GF-D8 (cell line): Measurements from ENCODE around the gene IL36RN.

Experiments
- DNase-seq: peaks from one replicate; lab custom pipeline; 2025; lab: John Stamatoyannopoulos, UW

The IL36RN gene

DNA sequence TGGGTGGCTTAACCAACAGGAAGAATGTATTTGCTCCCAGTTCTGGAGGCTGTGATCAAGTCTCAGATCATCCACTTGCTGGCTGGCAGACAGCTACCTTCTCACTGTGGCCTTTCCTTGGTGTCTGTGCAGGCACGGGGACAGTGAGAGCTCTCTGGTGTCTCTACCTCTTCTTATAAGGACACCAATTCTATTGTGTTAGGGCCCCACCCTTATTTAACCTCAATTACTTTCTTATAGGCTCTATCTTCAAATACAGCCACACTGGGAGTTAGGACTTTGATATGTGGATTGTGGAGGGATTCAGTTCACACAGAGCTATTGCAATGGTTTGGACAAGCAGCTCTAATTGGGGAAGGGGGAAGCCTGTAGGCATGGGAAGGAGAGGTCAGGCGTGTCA is 43.1 kb downstream of the IL36RN start:
- no peak for DNase-seq

GRCh38 chr2:113103277-113103676 is 44.3 kb downstream of the IL36RN start:
- no peak for DNase-seq

GRCh38 chr2:113104054-113104611 is 45.1 kb downstream of the IL36RN start:
- DNase-seq: no peak

GRCh38 chr2:113105047-113105785 is 46.2 kb downstream of the IL36RN start:
- DNase-seq: no peak

DNA sequence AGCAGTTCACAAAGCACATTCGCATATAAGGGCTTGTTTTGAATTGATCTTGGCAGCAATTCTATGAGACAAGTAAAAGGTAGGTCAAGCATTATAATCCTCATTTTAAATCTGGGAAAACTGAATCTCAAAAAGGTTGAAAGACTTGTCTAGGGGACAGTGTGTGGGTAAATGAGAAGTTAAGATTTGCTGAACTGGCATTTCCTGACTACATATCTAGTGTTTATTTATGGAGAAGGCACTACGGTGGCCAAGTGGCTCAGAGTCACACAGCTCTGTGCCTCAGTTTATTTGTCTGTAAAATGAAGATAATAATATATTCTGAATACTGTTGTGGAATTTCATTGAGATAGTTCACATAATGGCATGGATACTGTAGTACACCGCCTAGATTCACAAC is 52.1 kb downstream of the IL36RN start:
- no peak for DNase-seq

DNA sequence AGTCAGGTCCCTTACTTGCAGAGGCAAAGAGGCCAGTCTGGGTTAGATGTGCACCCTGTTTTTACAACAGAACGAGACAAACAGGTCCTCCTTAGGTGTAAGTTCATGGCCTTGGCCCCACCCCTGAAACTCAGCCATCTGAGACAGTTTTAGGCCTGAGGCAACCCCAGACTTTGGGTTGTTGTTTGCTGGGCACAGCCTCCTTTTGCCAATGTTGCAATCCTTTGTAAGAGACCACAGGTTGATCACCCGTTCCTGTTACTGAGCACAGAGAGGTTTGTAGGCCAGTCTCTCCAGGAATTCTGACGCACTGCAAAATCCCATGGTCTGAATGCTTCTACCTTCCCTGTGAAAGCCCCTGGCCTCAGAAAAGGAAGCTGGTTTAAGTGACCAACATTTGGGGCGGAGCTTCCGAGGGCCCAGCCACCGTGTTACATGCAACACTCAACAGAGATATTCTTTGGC is 52.9 kb downstream of the IL36RN start:
- DNase-seq: peak; percentile 7

DNA sequence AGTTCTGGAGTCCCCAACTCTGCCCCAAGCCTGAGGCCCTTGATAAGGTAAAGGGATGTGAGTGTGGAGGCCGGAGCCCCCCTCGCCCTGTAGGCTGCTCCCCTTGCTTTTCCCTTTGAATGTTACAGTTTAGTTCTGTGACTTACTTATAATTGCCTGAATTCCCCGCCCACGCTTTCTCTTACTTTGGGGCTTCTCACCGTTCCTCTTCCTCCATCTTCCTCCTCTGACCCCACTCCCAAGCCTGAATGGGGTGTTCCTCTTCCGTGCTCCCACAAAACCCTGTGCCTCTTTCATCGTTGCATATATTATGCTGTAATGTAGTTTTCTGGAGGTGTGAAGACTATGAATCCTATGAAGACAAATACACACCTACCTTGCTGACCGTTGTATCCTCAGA is 53.4 kb downstream of the IL36RN start:
- no peak for DNase-seq

- no peak for DNase-seq
Observed at GRCh38 chr2:113112871-113113270, 53.9 kb downstream of the IL36RN start.

- DNase-seq: no peak
Observed at GRCh38 chr2:113113807-113114206, 54.8 kb downstream of the IL36RN start.
